Esophagus (tissue), 2 donors: ENCODE results near the gene RHOU. TPM values are rescaled to one million over a fixed set of nuclear protein-coding genes. Genes with fewer than 3 reads are reported as not detected.

Source experiments
- H3K27ac ChIP-seq, 2 donors: one replicate each; pipeline ENCODE4 v1.5.1; 2013; ENCODE audit warnings: low read depth in 2 of 2, mild to moderate bottlenecking in 2 of 2, inconsistent platforms in 1 of 2, low read length in 1 of 2, moderate library complexity in 1 of 2
- H3K27me3 ChIP-seq, 2 donors: one replicate each; pipeline ENCODE4 v1.6.1; 2013; ENCODE audit warnings: low read length in 2 of 2, control low read depth in 1 of 2, mild to moderate bottlenecking in 1 of 2; ENCODE audit not compliant: insufficient read depth in 2 of 2, control insufficient read depth in 1 of 2
- H3K36me3 ChIP-seq, 2 donors: one replicate each; pipeline ENCODE4 v1.6.1; 2013; ENCODE audit warnings: low read length in 1 of 2; ENCODE audit not compliant: control insufficient read depth in 2 of 2, insufficient read depth in 2 of 2
- H3K4me1 ChIP-seq, 2 donors: one replicate each; pipeline ENCODE4 v1.6.1; 2013; ENCODE audit warnings: low read length in 1 of 2; ENCODE audit not compliant: control insufficient read depth in 2 of 2, insufficient read depth in 2 of 2
- H3K4me3 ChIP-seq, 2 donors: one replicate each; pipeline ENCODE4 v1.5.1; 2013; ENCODE audit warnings: low read length in 2 of 2, mild to moderate bottlenecking in 2 of 2, low read depth in 1 of 2, moderate library complexity in 1 of 2
- H3K9me3 ChIP-seq, 2 donors: one replicate each; pipeline ENCODE4 v1.6.1; 2013; ENCODE audit warnings: mild to moderate bottlenecking in 2 of 2, low read depth in 1 of 2, low read length in 1 of 2, moderate library complexity in 1 of 2; ENCODE audit not compliant: control insufficient read depth in 2 of 2, insufficient read depth in 1 of 2
- WGBS, 2 donors: extraction: QIAGEN DNeasy Blood & Tissue Kit; methylation state at CpG; one replicate each; pipeline ENCODE4 v1.1.7; 2013; 5-methylcytosine and 5-hydroxymethylcytosine counted together
- polyA plus RNA-seq, 2 donors: library from polyadenylated mRNA; stranded (reverse); fragments of 200-250 nt; gene quantifications; one replicate each; pipeline ENCODE4 v1.2.3, GENCODE V29; 2013
- donor health status: healthy with polysubstance abuse.
- donor health status: Bipolar disorder and iron deficiency.

RHOU gene
- polyA plus RNA-seq, 2 donors = 2.7 to 3.1 TPM

GRCh38 chr1:228786361-228787129 is 51.3 kb downstream of the RHOU start:
- H3K4me3 ChIP-seq = no peak overlapping the region
- no peaks in the 10 kb centered on the region for H3K27me3 ChIP-seq
- no peaks in the 10 kb centered on the region for H3K4me1 ChIP-seq
- H3K27ac ChIP-seq = no peak overlapping the region
- H3K36me3 ChIP-seq = no peaks in the 10 kb centered on the region
- WGBS, 2 donors = 86 to 92% methylated on average over 4 of the region's 4 CpGs
- H3K9me3 ChIP-seq = no peaks in the 10 kb centered on the region

GRCh38 chr1:228791791-228792190 is 56.5 kb downstream of the RHOU start:
- no peak overlapping the region for H3K4me3 ChIP-seq
- no peaks in the 10 kb centered on the region for H3K36me3 ChIP-seq
- H3K9me3 ChIP-seq = no peaks in the 10 kb centered on the region
- H3K27ac ChIP-seq = no peak overlapping the region
- H3K27me3 ChIP-seq = no peaks in the 10 kb centered on the region
- no peaks in the 10 kb centered on the region for H3K4me1 ChIP-seq
- WGBS, 2 donors = 95 to 98% methylated on average over 3 of the region's 3 CpGs

GRCh38 chr1:228792601-228793000 is 57.3 kb downstream of the RHOU start:
- Histone ChIP-seq H3K27ac (no peak overlapping the region), H3K4me1 (no peaks in the 10 kb centered on the region), H3K4me3 (no peak overlapping the region), H3K36me3 (no peaks in the 10 kb centered on the region), H3K27me3 (no peaks in the 10 kb centered on the region), H3K9me3 (no peaks in the 10 kb centered on the region)
- 91 to 98% methylated on average over 3 of the region's 3 CpGs for WGBS, 2 donors

- WGBS, 2 donors = 75 to 88% methylated on average over 2 of the region's 2 CpGs
- no peak overlapping the region for H3K4me3 ChIP-seq
- H3K4me1 ChIP-seq = no peaks in the 10 kb centered on the region
- no peak overlapping the region for H3K27ac ChIP-seq
- H3K27me3 ChIP-seq = no peaks in the 10 kb centered on the region
- no peaks in the 10 kb centered on the region for H3K9me3 ChIP-seq
- H3K36me3 ChIP-seq = no peaks in the 10 kb centered on the region
Measured at GRCh38 chr1:228793032-228793431, 57.8 kb downstream of the RHOU start.

- 77 to 84% methylated on average over 1 of the region's 1 CpG for WGBS, 2 donors
- Histone ChIP-seq H3K27ac (no peak overlapping the region), H3K4me1 (no peaks in the 10 kb centered on the region), H3K27me3 (no peaks in the 10 kb centered on the region), H3K36me3 (no peaks in the 10 kb centered on the region), H3K4me3 (no peak overlapping the region), H3K9me3 (no peaks in the 10 kb centered on the region)
Measured at GRCh38 chr1:228794173-228794572, 58.9 kb downstream of the RHOU start.

GRCh38 chr1:228794810-228795209 is 59.5 kb downstream of the RHOU start:
- Histone ChIP-seq H3K9me3 (no peaks in the 10 kb centered on the region), H3K36me3 (no peaks in the 10 kb centered on the region), H3K4me3 (no peak overlapping the region), H3K27me3 (no peaks in the 10 kb centered on the region), H3K27ac (no peak overlapping the region), H3K4me1 (no peaks in the 10 kb centered on the region)
- 79 to 91% methylated on average over 5 of the region's 5 CpGs for WGBS, 2 donors

- Histone ChIP-seq H3K9me3 (no peaks in the 10 kb centered on the region), H3K36me3 (no peaks in the 10 kb centered on the region), H3K4me1 (no peaks in the 10 kb centered on the region), H3K4me3 (no peak overlapping the region), H3K27ac (no peak overlapping the region), H3K27me3 (no peaks in the 10 kb centered on the region)
- WGBS, 2 donors = 71 to 76% methylated on average over 4 of the region's 4 CpGs
Measured at GRCh38 chr1:228795596-228795995, 60.3 kb downstream of the RHOU start.

Other genes with a start within 250 kb of the RHOU start
- gene RNF187, start 248.1 kb upstream of the RHOU start, polyA plus RNA-seq = 10 to 100 TPM; 38.0 to 47.6 TPM